Stimulated activated CD4-positive, alpha-beta T cell treated with anti-CD3 and anti-CD28 coated beads, Interleukin-2, amount 100 ng/mL, for 48 hours (primary cell): Measurements from ENCODE around the gene LRPAP1.

Experiments
- DNase-seq, 2 donors: peaks; one replicate each; pipeline ENCODE4 v3.0.0-alpha.2; 2020

Gene LRPAP1

GRCh38 chr4:3531318-3531878, 824 bp downstream of the LRPAP1 start:
- no peak for DNase-seq

DNA sequence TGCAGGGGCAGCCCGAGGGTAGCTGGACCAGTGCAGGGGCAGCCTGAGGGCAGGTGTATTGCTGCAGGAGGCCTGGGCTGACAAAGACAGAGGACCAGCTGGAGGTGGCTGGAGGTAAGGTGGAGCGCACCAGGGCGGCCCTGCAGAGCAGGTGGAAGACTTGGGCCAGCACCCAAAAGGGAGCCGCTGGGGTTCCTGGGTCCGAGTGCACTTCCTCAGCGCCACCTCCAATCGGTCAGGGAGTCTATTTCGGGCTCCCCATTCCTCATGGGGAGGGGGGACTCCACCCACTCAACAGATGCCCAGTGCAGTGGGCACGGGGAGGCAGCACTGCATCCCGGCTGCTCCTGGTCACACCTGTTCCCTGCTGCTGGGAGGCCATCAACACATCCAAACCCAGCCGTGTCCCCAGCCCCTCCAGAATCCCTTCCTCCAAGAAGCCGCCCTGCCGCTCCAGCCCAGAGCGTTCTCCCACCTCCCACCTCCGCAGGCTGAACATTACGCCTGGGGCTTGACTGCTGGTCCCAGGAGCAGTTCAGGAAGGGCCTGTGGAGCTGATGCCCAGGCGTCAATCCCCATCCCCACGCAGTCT, 1.5 kb downstream of the LRPAP1 start:
- DNase-seq: no peak

GRCh38 chr4:3530051-3530450, 2.2 kb downstream of the LRPAP1 start:
- no peak for DNase-seq

DNA sequence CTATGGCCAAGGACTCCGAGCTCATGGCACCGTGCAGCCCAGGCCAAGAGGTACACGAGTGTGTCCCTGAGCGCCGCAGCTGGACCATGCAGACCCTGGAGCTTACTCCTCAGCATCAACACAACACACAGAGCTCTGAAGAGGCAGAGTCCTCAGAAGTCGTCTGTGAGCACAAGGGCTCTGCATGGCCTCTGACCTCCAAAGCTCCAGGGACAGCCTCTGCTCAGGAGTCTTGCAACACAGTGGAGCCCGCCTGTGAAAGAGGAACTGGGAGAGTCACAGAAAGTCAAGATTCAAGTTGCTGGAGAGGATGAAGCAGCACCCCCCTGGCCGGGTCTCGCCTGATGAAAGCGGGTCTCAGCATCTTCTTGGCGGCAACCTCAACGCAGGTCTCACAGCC, 2.9 kb downstream of the LRPAP1 start:
- no peak for DNase-seq

- no peak for DNase-seq
Measured at GRCh38 chr4:3527914-3528876, 4.0 kb downstream of the LRPAP1 start.

DNA sequence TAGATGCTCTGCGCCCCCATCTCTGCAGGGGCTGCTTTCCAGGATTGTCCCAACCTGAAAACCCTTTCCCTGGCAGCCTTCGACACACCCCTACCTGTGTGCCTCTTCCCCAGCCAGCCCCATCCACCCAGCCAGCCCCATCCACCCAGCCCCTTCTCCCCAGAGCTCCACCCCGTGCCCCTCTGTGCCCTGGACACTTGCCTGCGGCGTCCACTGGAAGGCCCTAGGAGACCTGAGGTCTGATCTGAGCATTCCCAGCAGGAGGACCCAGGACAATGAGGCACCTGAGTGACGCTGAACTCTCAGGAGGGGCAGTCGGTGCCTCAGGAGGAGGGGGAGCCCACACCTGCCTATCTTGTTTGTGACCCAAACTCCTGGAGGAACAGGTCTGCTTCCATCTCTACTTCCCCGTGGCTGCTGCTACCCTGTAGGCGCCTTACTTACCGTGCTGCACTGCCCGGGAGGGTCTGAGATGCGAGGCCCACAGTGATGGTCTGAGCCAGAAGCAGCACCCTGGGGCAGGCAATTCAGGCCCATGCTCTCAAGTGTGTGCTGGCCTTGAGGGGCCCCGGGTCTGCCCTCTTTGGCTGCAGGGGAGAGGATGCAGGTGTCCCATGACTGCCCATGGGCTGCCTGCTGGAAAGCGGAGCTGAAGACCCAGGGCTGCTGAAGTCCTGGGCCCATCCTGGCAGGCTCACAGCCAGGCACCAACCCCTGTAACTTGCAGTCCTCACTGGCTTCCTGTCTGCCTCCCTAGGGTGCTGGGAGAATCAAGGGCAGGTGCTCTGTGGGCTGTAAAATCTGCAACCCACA, 4.9 kb downstream of the LRPAP1 start:
- DNase-seq: no peak

GRCh38 chr4:3526456-3526855, 5.8 kb downstream of the LRPAP1 start:
- DNase-seq: no peak

- no peak for DNase-seq
Measured at GRCh38 chr4:3525532-3526430, 6.4 kb downstream of the LRPAP1 start.

DNA sequence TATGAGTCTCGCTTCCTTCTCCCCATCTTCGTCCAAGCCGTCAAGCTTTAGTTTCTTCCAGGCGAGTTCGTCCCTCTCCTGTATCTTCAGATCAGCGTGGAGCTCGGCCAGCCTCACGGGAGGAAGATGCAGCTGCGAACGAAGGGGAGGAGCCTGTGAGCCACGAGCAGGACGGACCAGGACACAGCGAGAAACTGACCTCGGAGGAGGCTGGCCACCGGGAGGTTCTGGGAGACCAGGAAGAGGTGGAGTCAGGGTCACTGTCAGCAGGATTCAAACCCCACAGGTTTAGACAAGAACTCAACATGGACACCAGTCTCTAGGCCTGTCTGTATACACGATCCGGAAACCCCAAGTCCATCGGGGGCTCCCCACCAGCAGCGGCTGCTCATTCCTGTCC, 7.3 kb downstream of the LRPAP1 start:
- no peak for DNase-seq

DNA sequence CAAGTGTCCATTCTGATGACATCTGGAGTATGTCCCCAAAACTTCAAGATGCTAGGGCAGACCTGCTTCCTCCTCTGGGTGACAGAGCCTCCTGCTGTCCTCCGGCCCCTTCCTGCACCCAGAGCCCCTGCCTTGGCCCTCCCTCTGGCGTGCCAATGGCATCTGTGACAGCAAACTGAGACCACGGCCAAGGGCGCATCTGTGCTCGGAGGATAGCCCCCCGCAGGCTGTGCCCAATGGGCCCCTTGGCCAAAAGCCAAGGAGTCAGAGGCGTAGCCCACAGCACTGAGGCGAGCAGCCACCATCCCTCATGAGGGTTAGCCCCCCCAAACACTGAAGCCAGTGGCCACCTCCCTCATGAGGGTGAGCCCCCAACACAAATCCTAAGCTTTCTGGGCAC, 7.9 kb downstream of the LRPAP1 start:
- DNase-seq: no peak

- no peak for DNase-seq
Measured at GRCh38 chr4:3523628-3524221, 8.5 kb downstream of the LRPAP1 start.

GRCh38 chr4:3523146-3523627, 9.0 kb downstream of the LRPAP1 start:
- DNase-seq: no peak

GRCh38 chr4:3522651-3523050, 9.6 kb downstream of the LRPAP1 start:
- no peak for DNase-seq

- no peak for DNase-seq
Measured at GRCh38 chr4:3522326-3522640, 9.9 kb downstream of the LRPAP1 start.

GRCh38 chr4:3521621-3522325, 10.4 kb downstream of the LRPAP1 start:
- no peak for DNase-seq

DNA sequence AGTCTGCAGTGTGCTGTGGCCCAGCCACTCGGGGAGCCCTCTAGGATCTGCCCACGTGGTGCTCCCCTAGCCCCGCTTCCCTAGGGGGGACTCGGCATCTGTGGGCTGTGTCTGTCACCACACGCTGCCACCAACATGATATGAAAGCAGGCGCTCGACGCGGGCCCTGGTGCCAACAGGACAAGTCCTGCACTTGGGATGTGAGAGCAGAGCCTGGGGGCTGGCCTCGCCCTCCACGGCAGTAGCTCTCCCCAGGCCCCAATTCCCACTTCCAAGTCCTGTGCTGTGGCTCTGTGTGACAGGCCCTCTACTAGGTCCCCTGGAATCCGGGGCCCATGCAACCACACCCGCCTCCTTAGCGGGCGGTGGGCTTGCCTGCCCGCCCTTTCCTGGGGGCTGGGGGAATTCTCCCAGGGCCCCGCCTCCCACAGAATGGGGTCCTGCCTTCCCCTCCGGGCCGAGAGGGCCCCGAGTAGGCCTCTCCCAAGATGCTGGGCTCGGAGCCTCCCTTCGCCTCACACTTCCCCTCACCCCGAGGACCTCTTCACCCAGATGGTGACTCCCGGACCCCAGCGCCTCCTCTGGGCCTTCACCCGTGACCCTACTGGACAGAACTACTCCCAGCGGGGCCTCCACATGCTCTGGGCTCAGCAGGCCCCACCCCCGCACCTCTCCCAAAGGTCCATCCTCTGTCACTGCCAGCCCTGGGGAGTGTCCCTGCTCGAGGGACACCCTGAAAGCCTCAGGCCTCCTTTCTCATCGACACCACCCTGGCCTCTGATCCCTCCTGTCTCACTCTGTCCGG, 11.2 kb downstream of the LRPAP1 start:
- no peak for DNase-seq

- no peak for DNase-seq
Measured at GRCh38 chr4:3520276-3520675, 11.9 kb downstream of the LRPAP1 start.

GRCh38 chr4:3519468-3520264, 12.6 kb downstream of the LRPAP1 start:
- no peak for DNase-seq

- no peak for DNase-seq
Measured at GRCh38 chr4:3518941-3519340, 13.3 kb downstream of the LRPAP1 start.
